ENCODE measurements around the gene SWI5. TPM values are rescaled to one million over a fixed set of nuclear protein-coding genes. Genes with fewer than 3 reads are reported as not detected.

SWI5 gene
- total and polyA plus RNA-seq, 2 experiments from 2014 or later = 26.6 to 42.5 TPM

- DNase-seq (ENCODE audit: low spot score) (no peak), ATAC-seq (no peak)
- Histone ChIP-seq H3K27me3 (ENCODE audit: insufficient read depth) (no peaks in the 10 kb centered on the region), H3K9me2 (ENCODE audit: insufficient read depth) (no peaks in the 10 kb centered on the region), H3K36me3 (ENCODE audit: insufficient read depth) (no peaks in the 10 kb centered on the region), H3K27ac (ENCODE audit: low read depth) (no peak overlapping the region), H3K4me3 (no peak overlapping the region), H3K4me1 (ENCODE audit: insufficient read depth) (no peaks in the 10 kb centered on the region), H3K79me2 (replicated peaks; ENCODE audit: insufficient read depth) (no peaks in the 10 kb centered on the region), H3K4me2 (no peak overlapping the region), H2AFZ (no peak overlapping the region), H4K20me1 (replicated peaks; ENCODE audit: insufficient read depth) (no peaks in the 10 kb centered on the region; the same call in 1 of the 2 replicates), H3F3A (replicated peaks; ENCODE audit: low read depth) (no peaks in the 10 kb centered on the region)
- H3K27me3 Mint-ChIP-seq (ENCODE audit: insufficient read depth, low read depth, poor library complexity) = no peaks in the 10 kb centered on the region
- H3K36me3 Mint-ChIP-seq (ENCODE audit: low read depth) = peaks cover 17% of the 10 kb centered on the region
- H3K27ac Mint-ChIP-seq = no peak overlapping the region
- no peak overlapping the region; the same call in 2 of the 3 replicates for H3K4me3 Mint-ChIP-seq
- H3K9me3 Mint-ChIP-seq = no peaks in the 10 kb centered on the region; the same call in 2 of the 3 replicates
- TF ChIP-seq EZH2phosphoT487 (IDR thresholded peaks at IDR 0.05; ENCODE audit: unreplicated experiment) = no peak
- H3K4me1 Mint-ChIP-seq = no peaks in the 10 kb centered on the region
These were observed 10.4 kb downstream of the SWI5 start for GRCh38 chr9:128286440-128286839.

GRCh38 chr9:128288273-128289004 is 12.4 kb downstream of the SWI5 start:
- H3K27ac ChIP-seq (ENCODE audit: low read depth) = no peak overlapping the region
- H3F3A ChIP-seq (replicated peaks; ENCODE audit: low read depth) = no peaks in the 10 kb centered on the region
- H3K27me3 ChIP-seq (ENCODE audit: insufficient read depth) = no peaks in the 10 kb centered on the region
- H3K79me2 ChIP-seq (replicated peaks; ENCODE audit: insufficient read depth) = no peaks in the 10 kb centered on the region
- no peak overlapping the region for H3K4me2 ChIP-seq
- no peak overlapping the region for H2AFZ ChIP-seq
- Mint-ChIP-seq H3K4me1 (no peaks in the 10 kb centered on the region), H3K36me3 (ENCODE audit: low read depth) (peaks cover 17% of the 10 kb centered on the region), H3K27ac (no peak overlapping the region), H3K4me3 (no peak overlapping the region), H3K9me3 (no peaks in the 10 kb centered on the region; the same call in 2 of the 3 replicates), H3K27me3 (ENCODE audit: insufficient read depth, low read depth, poor library complexity) (no peaks in the 10 kb centered on the region)
- no peaks in the 10 kb centered on the region for H3K36me3 ChIP-seq (ENCODE audit: insufficient read depth)
- DNase-seq (ENCODE audit: low spot score) (no peak), ATAC-seq (no peak)
- H3K4me3 ChIP-seq = no peak overlapping the region
- H4K20me1 ChIP-seq (replicated peaks; ENCODE audit: insufficient read depth) = no peaks in the 10 kb centered on the region
- no peaks in the 10 kb centered on the region for H3K9me2 ChIP-seq (ENCODE audit: insufficient read depth)
- no peaks in the 10 kb centered on the region for H3K4me1 ChIP-seq (ENCODE audit: insufficient read depth)
- TF ChIP-seq JUNB (IDR thresholded peaks at IDR 0.05; ENCODE audit: unreplicated experiment) (no peak), ETS1 (IDR thresholded peaks at IDR 0.05) (no peak), REST (IDR thresholded peaks at IDR 0.05; ENCODE audit: unreplicated experiment) (no peak), CREB1 (CRISPR knock-in tag; IDR thresholded peaks at IDR 0.05; ENCODE audit: low read depth) (no peak), ZNF462 (CRISPR knock-in tag; IDR thresholded peaks at IDR 0.05) (no peak), EZH2phosphoT487 (IDR thresholded peaks at IDR 0.05; ENCODE audit: unreplicated experiment) (no peak), ZNF331 (CRISPR knock-in tag; IDR thresholded peaks at IDR 0.05; ENCODE audit: low read depth) (no peak)
